ENCODE measurements around the gene TMEM163.

- TF ChIP-seq GATA3 (IDR thresholded peaks at IDR 0.05; ENCODE audit: low read depth, low read length): no peak
- TF ChIP-seq GATA2 (IDR thresholded peaks at IDR 0.05; ENCODE audit: low read depth, low read length): no peak
Measured at GRCh38 chr2:134583997-134584520, 134.7 kb downstream of the TMEM163 start.
